Smooth muscle cell (in vitro differentiated cells): ENCODE measurements around the gene ADAMTS1. TPM values are rescaled to one million over a fixed set of nuclear protein-coding genes. Genes with fewer than 3 reads are reported as not detected.

Experiments
- DNase-seq: peaks from one replicate; lab custom pipeline; 2025; ENCODE audit not compliant: unreplicated experiment; lab: John Stamatoyannopoulos, UW
- H2AFZ ChIP-seq: fragments of 200-600 bp; sonication (generic); 2 replicates; pipeline ENCODE4 v1.6.0; 2016; ENCODE audit warnings: antibody characterized with exemption, low read depth, mild to moderate bottlenecking
- H3F3A ChIP-seq: fragments of 200-600 bp; sonication (generic); 2 replicates; pipeline ENCODE4 v1.6.0; 2017; ENCODE audit warnings: antibody characterized with exemption, low read depth
- H3K27ac ChIP-seq: fragments of 200-600 bp; sonication (generic); 2 replicates; pipeline ENCODE4 v1.5.1; 2016; ENCODE audit warnings: low read depth, mild to moderate bottlenecking
- H3K27me3 ChIP-seq: fragments of 200-600 bp; sonication (generic); 2 replicates; pipeline ENCODE4 v1.6.1; 2016; ENCODE audit warnings: low read depth, mild to moderate bottlenecking
- H3K36me3 ChIP-seq: fragments of 200-600 bp; sonication (generic); 2 replicates; pipeline ENCODE4 v1.5.1; 2016; ENCODE audit warnings: low read depth
- H3K4me1 ChIP-seq: fragments of 200-600 bp; sonication (generic); 2 replicates; pipeline ENCODE4 v1.5.1; 2016; ENCODE audit warnings: low read depth
- H3K4me2 ChIP-seq: fragments of 200-600 bp; sonication (generic); 2 replicates; pipeline ENCODE4 v1.6.0; 2016; ENCODE audit warnings: mild to moderate bottlenecking
- H3K4me3 ChIP-seq: fragments of 200-600 bp; sonication (generic); 2 replicates; pipeline ENCODE4 v1.5.1; 2016; ENCODE audit warnings: mild to moderate bottlenecking
- H3K79me2 ChIP-seq: fragments of 200-600 bp; sonication (generic); 2 replicates; pipeline ENCODE4 v1.6.0; 2016; ENCODE audit warnings: low read depth, mild to moderate bottlenecking
- H3K9ac ChIP-seq: fragments of 200-600 bp; sonication (generic); 2 replicates; pipeline ENCODE4 v1.6.0; 2016; ENCODE audit warnings: low read depth
- H3K9me3 ChIP-seq: fragments of 200-600 bp; sonication (generic); replicated peaks from 2 replicates; pipeline ENCODE4 v1.5.1; 2016; ENCODE audit warnings: low read depth
- H4K20me1 ChIP-seq: fragments of 200-600 bp; sonication (generic); 2 replicates; pipeline ENCODE4 v1.6.0; 2016; ENCODE audit warnings: low read depth
- WGBS: methylation state at CpG from one replicate; pipeline ENCODE4 v1.1.7; 2016; ENCODE audit warnings: low lambda C conversion rate; 5-methylcytosine and 5-hydroxymethylcytosine counted together
- polyA plus RNA-seq: library from polyadenylated mRNA; unstranded; fragments of >200 nt; fragmentation: Nextera tagmentation; extraction: Ambion mirVana; gene quantifications from 2 replicates; pipeline ENCODE4 v1.2.1, GENCODE V29; 2016
- total RNA-seq: library from RNA; depleted of rRNA; stranded (reverse); fragments of >200 nt; gene quantifications from 2 replicates; pipeline ENCODE4 v1.2.3, GENCODE V29; 2014
- TF ChIP-seq, protein P1 (sequence below): fragments of 200-600 bp; sonication (generic); IDR thresholded peaks from 2 replicates; pipeline ENCODE4 v1.5.1; 2017; ENCODE audit warnings: borderline replicate concordance, mild to moderate bottlenecking, antibody characterized with exemption; ENCODE audit not compliant: insufficient read depth, poor library complexity, severe bottlenecking

ADAMTS1 gene
- total and polyA plus RNA-seq, 2 experiments from 2014 or later, result 181 to 264 TPM

GRCh38 chr21:26835714-26836265 is 9.4 kb downstream of the ADAMTS1 start:
- Histone ChIP-seq H3K27ac (peak overlapping the region; percentile 73), H3K9me3 (no peaks in the 10 kb centered on the region), H4K20me1 (peaks cover 44% of the 10 kb centered on the region), H3F3A (peaks cover 62% of the 10 kb centered on the region), H3K27me3 (no peaks in the 10 kb centered on the region), H3K79me2 (no peaks in the 10 kb centered on the region), H3K4me2 (peak overlapping the region; percentile 4), H2AFZ (no peak overlapping the region), H3K4me1 (no peaks in the 10 kb centered on the region), H3K9ac (no peak overlapping the region), H3K36me3 (peaks cover 25% of the 10 kb centered on the region), H3K4me3 (no peak overlapping the region)
- TF ChIP-seq, protein P1, sequence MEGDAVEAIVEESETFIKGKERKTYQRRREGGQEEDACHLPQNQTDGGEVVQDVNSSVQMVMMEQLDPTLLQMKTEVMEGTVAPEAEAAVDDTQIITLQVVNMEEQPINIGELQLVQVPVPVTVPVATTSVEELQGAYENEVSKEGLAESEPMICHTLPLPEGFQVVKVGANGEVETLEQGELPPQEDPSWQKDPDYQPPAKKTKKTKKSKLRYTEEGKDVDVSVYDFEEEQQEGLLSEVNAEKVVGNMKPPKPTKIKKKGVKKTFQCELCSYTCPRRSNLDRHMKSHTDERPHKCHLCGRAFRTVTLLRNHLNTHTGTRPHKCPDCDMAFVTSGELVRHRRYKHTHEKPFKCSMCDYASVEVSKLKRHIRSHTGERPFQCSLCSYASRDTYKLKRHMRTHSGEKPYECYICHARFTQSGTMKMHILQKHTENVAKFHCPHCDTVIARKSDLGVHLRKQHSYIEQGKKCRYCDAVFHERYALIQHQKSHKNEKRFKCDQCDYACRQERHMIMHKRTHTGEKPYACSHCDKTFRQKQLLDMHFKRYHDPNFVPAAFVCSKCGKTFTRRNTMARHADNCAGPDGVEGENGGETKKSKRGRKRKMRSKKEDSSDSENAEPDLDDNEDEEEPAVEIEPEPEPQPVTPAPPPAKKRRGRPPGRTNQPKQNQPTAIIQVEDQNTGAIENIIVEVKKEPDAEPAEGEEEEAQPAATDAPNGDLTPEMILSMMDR, result no peak
- no peak for DNase-seq
- whole genome bisulfite sequencing, result 69% methylated on average over 2 of the region's 2 CpGs

- Histone ChIP-seq H3K36me3 (peaks cover 19% of the 10 kb centered on the region), H3K9ac (no peak overlapping the region), H4K20me1 (peaks cover 38% of the 10 kb centered on the region), H3K27ac (peak overlapping the region; percentile 73), H3K4me1 (no peaks in the 10 kb centered on the region), H2AFZ (no peak overlapping the region), H3K4me3 (no peak overlapping the region), H3K4me2 (peak overlapping the region; percentile 4), H3K9me3 (no peaks in the 10 kb centered on the region), H3F3A (peaks cover 55% of the 10 kb centered on the region), H3K79me2 (no peaks in the 10 kb centered on the region), H3K27me3 (no peaks in the 10 kb centered on the region)
- WGBS, result 40% methylated on average over 7 of the region's 7 CpGs
- no peak for DNase-seq
- TF ChIP-seq, protein P1, result no peak
Measured at GRCh38 chr21:26835027-26835713, 10.0 kb downstream of the ADAMTS1 start.

GRCh38 chr21:26834181-26834905 is 10.9 kb downstream of the ADAMTS1 start:
- DNase-seq, result no peak
- H3K27ac ChIP-seq, result peak overlapping the region; percentile 73
- no peak overlapping the region for H3K4me2 ChIP-seq
- no peaks in the 10 kb centered on the region for H3K9me3 ChIP-seq
- 78% methylated on average over 2 of the region's 2 CpGs for WGBS
- H3K4me3 ChIP-seq, result no peak overlapping the region
- peaks cover 30% of the 10 kb centered on the region for H4K20me1 ChIP-seq
- H2AFZ ChIP-seq, result no peak overlapping the region
- no peak overlapping the region for H3K9ac ChIP-seq
- TF ChIP-seq, protein P1, result peak; percentile 32
- H3K36me3 ChIP-seq, result peaks cover 11% of the 10 kb centered on the region
- H3K79me2 ChIP-seq, result no peaks in the 10 kb centered on the region
- H3K4me1 ChIP-seq, result no peaks in the 10 kb centered on the region
- H3F3A ChIP-seq, result peaks cover 48% of the 10 kb centered on the region
- no peaks in the 10 kb centered on the region for H3K27me3 ChIP-seq
